NCI-H2171 treated with DMSO at 0.1 percent for 48 hours (cell line): ENCODE data around the gene BORCS5.
"Not testable (repeated sequence)": the region's sequence is repeated elsewhere in the genome, so short reads cannot be mapped to it uniquely, and the experiment has no call there.

ENCODE experiments used
- DNase-seq: peaks from one replicate; lab custom pipeline; 2025; lab: John Stamatoyannopoulos, UW

BORCS5 gene

GRCh38 chr12:12488296-12488695 is 131.4 kb downstream of the BORCS5 start:
- DNase-seq, result no peak

GRCh38 chr12:12488823-12489550 is 132.1 kb downstream of the BORCS5 start:
- DNase-seq, result no peak

GRCh38 chr12:12491606-12492005 is 134.7 kb downstream of the BORCS5 start:
- no peak for DNase-seq

GRCh38 chr12:12492547-12492946 is 135.7 kb downstream of the BORCS5 start:
- DNase-seq, result no peak

GRCh38 chr12:12495536-12495935 is 138.7 kb downstream of the BORCS5 start:
- no peak for DNase-seq

- no peak for DNase-seq
Observed at GRCh38 chr12:12498210-12498609, 141.3 kb downstream of the BORCS5 start.

GRCh38 chr12:12499909-12500604 is 143.2 kb downstream of the BORCS5 start:
- DNase-seq, result no peak

GRCh38 chr12:12501121-12501520 is 144.2 kb downstream of the BORCS5 start:
- no peak for DNase-seq

- not testable (repeated sequence) for DNase-seq
Observed at GRCh38 chr12:12502130-12502814, 145.4 kb downstream of the BORCS5 start.

GRCh38 chr12:12502815-12503151 is 145.9 kb downstream of the BORCS5 start:
- no peak for DNase-seq

GRCh38 chr12:12503384-12504078 is 146.7 kb downstream of the BORCS5 start:
- no peak for DNase-seq

- DNase-seq, result no peak
Observed at GRCh38 chr12:12505544-12506495, 148.9 kb downstream of the BORCS5 start.

GRCh38 chr12:12506496-12506890 is 149.6 kb downstream of the BORCS5 start:
- DNase-seq, result no peak

- DNase-seq, result no peak
Observed at GRCh38 chr12:12507121-12507520, 150.2 kb downstream of the BORCS5 start.

GRCh38 chr12:12508612-12509011 is 151.7 kb downstream of the BORCS5 start:
- DNase-seq, result no peak

- no peak for DNase-seq
Observed at GRCh38 chr12:12510141-12510540, 153.3 kb downstream of the BORCS5 start.

GRCh38 chr12:12510551-12510950 is 153.7 kb downstream of the BORCS5 start:
- DNase-seq, result no peak

GRCh38 chr12:12511021-12511783 is 154.3 kb downstream of the BORCS5 start:
- no peak for DNase-seq

GRCh38 chr12:12511895-12512711 is 155.2 kb downstream of the BORCS5 start:
- DNase-seq, result no peak
